Osteocyte (in vitro differentiated cells): ENCODE results near the gene OPCML. TPM values are rescaled to one million over a fixed set of nuclear protein-coding genes. Genes with fewer than 3 reads are reported as not detected.

Experiments used
- DNase-seq: peaks from one replicate; pipeline ENCODE4 v3.0.0; 2021; ENCODE audit warnings: mixed read lengths; ENCODE audit not compliant: unreplicated experiment; ENCODE audit errors: extremely low spot score
- H3K27ac Mint-ChIP-seq: one replicate; pipeline ENCODE4 v1.8.0; 2021; ENCODE audit warnings: mild to moderate bottlenecking, mixed read lengths; ENCODE audit not compliant: unreplicated experiment
- H3K27me3 Mint-ChIP-seq: one replicate; pipeline ENCODE4 v1.8.0; 2021; ENCODE audit warnings: mixed read lengths; ENCODE audit not compliant: unreplicated experiment
- H3K36me3 Mint-ChIP-seq: one replicate; pipeline ENCODE4 v1.8.0; 2021; ENCODE audit warnings: mixed read lengths; ENCODE audit not compliant: unreplicated experiment
- H3K4me1 Mint-ChIP-seq: one replicate; pipeline ENCODE4 v1.8.0; 2021; ENCODE audit warnings: mixed read lengths; ENCODE audit not compliant: unreplicated experiment
- H3K4me3 Mint-ChIP-seq: one replicate; pipeline ENCODE4 v1.8.0; 2021; ENCODE audit warnings: mild to moderate bottlenecking, moderate library complexity, mixed read lengths; ENCODE audit not compliant: unreplicated experiment
- H3K9me3 Mint-ChIP-seq: one replicate; pipeline ENCODE4 v1.8.0; 2021; ENCODE audit warnings: mixed read lengths; ENCODE audit not compliant: unreplicated experiment
- total RNA-seq: library from RNA; stranded (reverse); gene quantifications from 2 replicates; pipeline ENCODE4 v1.2.1, GENCODE V29; 2021
- TF ChIP-seq, protein P1 (sequence below): fragments of 200-600 bp; sonication (generic); IDR thresholded peaks from 2 replicates; pipeline ENCODE4 v1.5.0; 2021; ENCODE audit warnings: antibody characterized with exemption, mild to moderate bottlenecking, moderate library complexity

OPCML gene
- total RNA-seq, 1 donor from 2014 or later: 0.11 TPM

DNA sequence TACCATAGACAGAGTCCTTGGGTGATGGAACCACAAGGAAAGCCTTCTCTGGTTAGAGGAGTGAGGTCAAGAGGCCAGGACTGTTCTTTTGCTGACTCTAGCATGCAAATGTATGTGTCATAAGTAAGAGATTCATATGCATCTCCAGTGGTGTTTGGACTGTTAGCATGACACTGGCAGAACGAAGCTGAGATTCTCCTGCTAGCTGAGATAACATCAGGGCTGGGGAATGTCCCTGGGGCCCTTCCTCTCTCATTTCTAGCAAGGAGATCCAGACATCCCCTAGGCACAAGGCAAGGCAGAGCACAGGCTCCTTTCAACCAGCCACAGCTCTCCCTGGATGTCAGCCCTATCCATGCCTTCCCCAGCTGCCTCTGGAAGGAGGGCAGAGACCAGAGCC is 711.3 kb downstream of the OPCML start:
- no peaks in the 10 kb centered on the region for H3K27me3 Mint-ChIP-seq
- TF ChIP-seq, protein P1, sequence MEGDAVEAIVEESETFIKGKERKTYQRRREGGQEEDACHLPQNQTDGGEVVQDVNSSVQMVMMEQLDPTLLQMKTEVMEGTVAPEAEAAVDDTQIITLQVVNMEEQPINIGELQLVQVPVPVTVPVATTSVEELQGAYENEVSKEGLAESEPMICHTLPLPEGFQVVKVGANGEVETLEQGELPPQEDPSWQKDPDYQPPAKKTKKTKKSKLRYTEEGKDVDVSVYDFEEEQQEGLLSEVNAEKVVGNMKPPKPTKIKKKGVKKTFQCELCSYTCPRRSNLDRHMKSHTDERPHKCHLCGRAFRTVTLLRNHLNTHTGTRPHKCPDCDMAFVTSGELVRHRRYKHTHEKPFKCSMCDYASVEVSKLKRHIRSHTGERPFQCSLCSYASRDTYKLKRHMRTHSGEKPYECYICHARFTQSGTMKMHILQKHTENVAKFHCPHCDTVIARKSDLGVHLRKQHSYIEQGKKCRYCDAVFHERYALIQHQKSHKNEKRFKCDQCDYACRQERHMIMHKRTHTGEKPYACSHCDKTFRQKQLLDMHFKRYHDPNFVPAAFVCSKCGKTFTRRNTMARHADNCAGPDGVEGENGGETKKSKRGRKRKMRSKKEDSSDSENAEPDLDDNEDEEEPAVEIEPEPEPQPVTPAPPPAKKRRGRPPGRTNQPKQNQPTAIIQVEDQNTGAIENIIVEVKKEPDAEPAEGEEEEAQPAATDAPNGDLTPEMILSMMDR: no peak
- no peak for DNase-seq
- no peak overlapping the region for H3K27ac Mint-ChIP-seq
- H3K4me3 Mint-ChIP-seq: no peak overlapping the region
- H3K4me1 Mint-ChIP-seq: peaks cover 9% of the 10 kb centered on the region
- H3K36me3 Mint-ChIP-seq: no peaks in the 10 kb centered on the region
- no peaks in the 10 kb centered on the region for H3K9me3 Mint-ChIP-seq

DNA sequence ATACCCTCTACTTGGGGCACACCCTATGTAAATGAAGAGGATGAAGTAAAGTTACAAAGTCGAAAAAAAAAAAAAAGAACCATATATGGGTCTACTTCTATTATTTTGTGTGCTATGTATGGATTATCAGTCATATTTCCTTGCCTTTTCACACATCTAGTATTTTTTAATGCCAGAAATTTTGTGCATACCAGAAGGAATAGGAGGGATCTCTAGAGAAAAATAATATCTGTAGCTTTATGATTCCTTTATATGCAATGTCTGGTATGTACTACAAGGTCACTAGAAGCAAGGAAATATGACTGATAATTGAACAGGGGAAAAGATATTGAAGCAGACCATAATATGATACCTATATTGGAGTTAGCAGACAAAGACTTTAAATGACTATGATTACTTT is 713.4 kb downstream of the OPCML start:
- DNase-seq: no peak
- peaks cover 9% of the 10 kb centered on the region for H3K4me1 Mint-ChIP-seq
- H3K9me3 Mint-ChIP-seq: no peaks in the 10 kb centered on the region
- no peak overlapping the region for H3K4me3 Mint-ChIP-seq
- TF ChIP-seq, protein P1: no peak
- no peaks in the 10 kb centered on the region for H3K27me3 Mint-ChIP-seq
- H3K27ac Mint-ChIP-seq: no peak overlapping the region
- H3K36me3 Mint-ChIP-seq: no peaks in the 10 kb centered on the region

DNA sequence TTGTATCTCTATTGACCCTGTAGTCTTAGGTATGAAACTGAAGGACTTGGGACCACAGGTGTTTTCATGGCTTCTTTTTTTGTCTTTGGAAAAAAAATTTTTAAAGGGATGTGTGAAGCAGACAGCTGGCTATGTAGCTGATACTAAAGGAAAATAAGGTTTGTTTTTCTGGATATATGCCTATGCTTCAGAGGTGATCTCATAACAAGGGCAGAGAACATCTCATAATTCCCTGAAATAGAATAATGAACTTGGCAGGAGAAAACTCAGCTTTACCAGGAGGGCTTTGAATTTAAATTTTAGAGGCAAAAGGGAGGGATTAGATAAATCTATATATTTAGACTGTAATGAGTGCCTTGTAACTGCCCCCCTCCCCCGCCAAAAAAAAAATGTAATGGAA is 714.9 kb downstream of the OPCML start:
- H3K27ac Mint-ChIP-seq: no peak overlapping the region

DNA sequence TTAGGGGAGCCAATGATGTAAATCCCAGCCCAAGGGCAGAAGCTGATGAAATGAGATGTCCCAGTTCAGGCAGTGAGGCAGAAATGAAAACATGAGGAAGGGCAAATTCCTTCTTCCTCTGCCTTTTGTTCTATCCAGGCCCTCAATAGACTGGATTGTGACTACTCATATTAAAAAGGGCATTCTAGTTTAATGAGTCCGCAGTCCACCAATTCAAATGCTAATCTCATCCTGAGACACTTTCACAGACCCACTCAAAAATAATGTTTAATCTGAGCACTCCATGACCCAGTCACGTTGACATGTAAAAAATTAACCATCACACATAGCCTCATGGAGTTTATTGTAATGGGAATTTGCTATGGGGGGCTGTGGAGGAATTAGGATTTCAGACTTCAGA is 717.9 kb downstream of the OPCML start:
- DNase-seq: no peak
- H3K27ac Mint-ChIP-seq: no peak overlapping the region
- H3K4me3 Mint-ChIP-seq: no peak overlapping the region
- H3K36me3 Mint-ChIP-seq: no peaks in the 10 kb centered on the region
- peaks cover 2% of the 10 kb centered on the region for H3K4me1 Mint-ChIP-seq
- H3K27me3 Mint-ChIP-seq: no peaks in the 10 kb centered on the region
- TF ChIP-seq, protein P1: no peak
- H3K9me3 Mint-ChIP-seq: no peaks in the 10 kb centered on the region

More for the DNA sequence above, 714.9 kb downstream of the OPCML start:
- Mint-ChIP-seq H3K36me3 (no peaks in the 10 kb centered on the region), H3K27me3 (no peaks in the 10 kb centered on the region), H3K9me3 (no peaks in the 10 kb centered on the region), H3K4me1 (peaks cover 9% of the 10 kb centered on the region), H3K4me3 (no peak overlapping the region)
- TF ChIP-seq, protein P1: no peak
- no peak for DNase-seq

DNA sequence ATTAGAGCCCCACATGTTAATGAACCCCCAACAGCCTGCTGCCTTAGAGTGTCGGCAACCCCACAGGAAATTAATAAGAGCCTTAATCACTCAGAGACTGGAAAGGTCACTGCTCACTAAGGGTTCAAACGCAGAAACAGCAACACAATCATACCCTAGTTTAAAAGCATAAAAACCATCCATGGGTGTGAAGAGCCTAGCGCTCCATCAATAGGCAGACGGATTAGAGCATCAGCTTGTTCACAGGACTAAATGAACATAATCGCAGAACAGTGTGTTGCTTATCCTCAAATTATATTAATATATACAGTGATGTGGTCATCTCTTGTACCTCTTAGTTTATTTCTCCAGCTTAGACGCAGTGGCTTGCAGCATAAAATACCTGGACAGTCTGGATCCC is 720.7 kb downstream of the OPCML start:
- H3K36me3 Mint-ChIP-seq: no peaks in the 10 kb centered on the region
- no peak overlapping the region for H3K4me3 Mint-ChIP-seq
- peaks cover 4% of the 10 kb centered on the region for H3K9me3 Mint-ChIP-seq
- DNase-seq: no peak
- H3K27ac Mint-ChIP-seq: no peak overlapping the region
- H3K27me3 Mint-ChIP-seq: no peaks in the 10 kb centered on the region
- H3K4me1 Mint-ChIP-seq: no peaks in the 10 kb centered on the region
- TF ChIP-seq, protein P1: no peak
